Upper lobe of left lung (tissue), 6 donors: ENCODE data around the gene GADL1. TPM values are rescaled to one million over a fixed set of nuclear protein-coding genes. Genes with fewer than 3 reads are reported as not detected.

Experiments used
- ATAC-seq, 2 donors: fragments of 200-7000 bp; cut with Tn5 transposase; one replicate each; pipeline ENCODE4 v1.9.1; 2022; ENCODE audit warnings: mild to moderate bottlenecking in 2 of 2, moderate library complexity in 2 of 2; ENCODE audit not compliant: low FRiP score in 2 of 2
- DNase-seq, 2 donors: peaks; one replicate each; pipeline ENCODE4 v3.0.0-alpha.2; 2019 to 2020
- H3K27ac ChIP-seq, 4 donors: fragments of 200-600 bp; sonication (generic); one replicate each; pipeline ENCODE4 v1.5.1; 2016 to 2019
- H3K27me3 ChIP-seq, 4 donors: fragments of 200-600 bp; sonication (generic); one replicate each; pipeline ENCODE4 v1.5.1; 2017 to 2019
- H3K36me3 ChIP-seq, 4 donors: fragments of 200-600 bp; sonication (generic); one replicate each; pipeline ENCODE4 v1.5.1; 2016 to 2019
- H3K4me1 ChIP-seq, 4 donors: fragments of 200-600 bp; sonication (generic); one replicate each; pipeline ENCODE4 v1.5.1; 2018 to 2019
- H3K4me3 ChIP-seq, 4 donors: fragments of 200-600 bp; sonication (generic); one replicate each; pipeline ENCODE4 v1.5.1; 2017 to 2019; ENCODE audit warnings: mild to moderate bottlenecking in 2 of 4, moderate library complexity in 1 of 4
- H3K9me3 ChIP-seq, 4 donors: fragments of 200-600 bp; sonication (generic); one replicate each; pipeline ENCODE4 v1.5.1; 2018 to 2019
- EP300 ChIP-seq, 4 donors: sonication (generic); formaldehyde crosslinking; IDR thresholded peaks; one replicate each; pipeline ENCODE4 v1.5.1; 2017; ENCODE audit warnings: antibody characterized with exemption in 4 of 4, control low read depth in 2 of 4
- POLR2A ChIP-seq, 4 donors: fragments of 450-650 bp; IDR thresholded peaks; one replicate each; pipeline ENCODE4 v1.5.1; 2016 to 2017; ENCODE audit warnings: antibody characterized with exemption in 4 of 4, mild to moderate bottlenecking in 2 of 4
- POLR2AphosphoS5 ChIP-seq, 2 donors: sonication (generic); formaldehyde crosslinking; IDR thresholded peaks; one replicate each; pipeline ENCODE4 v1.5.1; 2017; ENCODE audit warnings: antibody characterized with exemption in 2 of 2
- WGBS, 2 donors: methylation state at CpG; one replicate each; pipeline ENCODE4 v1.1.5; 2017 to 2018; 5-methylcytosine and 5-hydroxymethylcytosine counted together
- total RNA-seq, 6 donors: library from RNA; depleted of rRNA in 4 of 6; stranded (reverse); fragments of >200 nt in 4 of 6; gene quantifications; one replicate each; pipeline versions ENCODE4 v1.1.0 to v1.2.1, GENCODE V29; 2016 to 2021
- TF ChIP-seq, protein P1 (sequence below), 6 experiments: fragments of 450-650 bp in 4 of 6; fragments of 200-600 bp in 2 of 6; sonication (generic) in 2 of 6; IDR thresholded peaks; one replicate each; pipeline ENCODE4 v1.5.1; 2016 to 2019; ENCODE audit warnings: antibody characterized with exemption in 6 of 6
- donor health status: DM: no; HTN: no; CAD: no; lungs with moderate emphysema.
- donor health status: DM: no; HTN: yes; CAD: no; lungs with severe emphysema.

Gene GADL1
- total RNA-seq, 6 donors from 2014 or later, result 0.07 TPM; not detected in 5

DNA sequence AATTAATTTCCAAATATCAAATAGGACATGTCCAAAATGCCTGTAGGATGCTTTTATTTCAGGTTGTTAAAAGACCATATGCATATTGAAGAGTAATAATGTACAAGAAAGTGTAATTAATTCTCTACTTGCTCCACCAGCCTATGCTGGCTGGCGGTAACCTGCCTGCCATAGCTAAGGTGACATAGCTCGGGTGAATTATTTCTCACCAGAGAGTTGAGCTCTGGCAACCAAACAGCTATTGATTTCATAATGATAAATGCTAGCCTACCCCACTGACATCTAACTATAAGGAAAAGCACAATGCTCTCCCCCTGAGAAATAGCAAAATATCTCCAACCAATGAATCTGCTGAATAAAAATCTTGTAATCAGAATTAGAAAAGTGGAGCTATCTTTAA lies 48.9 kb downstream of the GADL1 start:
- no peaks in the 10 kb centered on the region for H3K4me1 ChIP-seq
- no peak for ATAC-seq
- DNase-seq, result no peak
- H3K27ac ChIP-seq, result no peak overlapping the region
- H3K4me3 ChIP-seq, result no peak overlapping the region
- TF ChIP-seq POLR2AphosphoS5 (IDR thresholded peaks at IDR 0.05), result no peak
- no peak for TF ChIP-seq POLR2A (IDR thresholded peaks at IDR 0.05)
- TF ChIP-seq EP300 (IDR thresholded peaks at IDR 0.05), result no peak
- no peaks in the 10 kb centered on the region for H3K27me3 ChIP-seq
- WGBS, 2 donors, result 92 to 98% methylated on average over 2 of the region's 2 CpGs
- H3K36me3 ChIP-seq, result no peaks in the 10 kb centered on the region
- H3K9me3 ChIP-seq, result no peaks in the 10 kb centered on the region

- TF ChIP-seq EP300 (IDR thresholded peaks at IDR 0.05) (no peak), POLR2A (IDR thresholded peaks at IDR 0.05) (no peak), POLR2AphosphoS5 (IDR thresholded peaks at IDR 0.05) (no peak)
- TF ChIP-seq, protein P1, sequence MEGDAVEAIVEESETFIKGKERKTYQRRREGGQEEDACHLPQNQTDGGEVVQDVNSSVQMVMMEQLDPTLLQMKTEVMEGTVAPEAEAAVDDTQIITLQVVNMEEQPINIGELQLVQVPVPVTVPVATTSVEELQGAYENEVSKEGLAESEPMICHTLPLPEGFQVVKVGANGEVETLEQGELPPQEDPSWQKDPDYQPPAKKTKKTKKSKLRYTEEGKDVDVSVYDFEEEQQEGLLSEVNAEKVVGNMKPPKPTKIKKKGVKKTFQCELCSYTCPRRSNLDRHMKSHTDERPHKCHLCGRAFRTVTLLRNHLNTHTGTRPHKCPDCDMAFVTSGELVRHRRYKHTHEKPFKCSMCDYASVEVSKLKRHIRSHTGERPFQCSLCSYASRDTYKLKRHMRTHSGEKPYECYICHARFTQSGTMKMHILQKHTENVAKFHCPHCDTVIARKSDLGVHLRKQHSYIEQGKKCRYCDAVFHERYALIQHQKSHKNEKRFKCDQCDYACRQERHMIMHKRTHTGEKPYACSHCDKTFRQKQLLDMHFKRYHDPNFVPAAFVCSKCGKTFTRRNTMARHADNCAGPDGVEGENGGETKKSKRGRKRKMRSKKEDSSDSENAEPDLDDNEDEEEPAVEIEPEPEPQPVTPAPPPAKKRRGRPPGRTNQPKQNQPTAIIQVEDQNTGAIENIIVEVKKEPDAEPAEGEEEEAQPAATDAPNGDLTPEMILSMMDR (IDR thresholded peaks at IDR 0.05), result no peak
- no peaks in the 10 kb centered on the region for H3K4me1 ChIP-seq
- no peak overlapping the region for H3K4me3 ChIP-seq
- no peaks in the 10 kb centered on the region for H3K9me3 ChIP-seq
- ATAC-seq (no peak), DNase-seq (peak in 1 of 2 donors; percentile 48)
- WGBS, 2 donors, result 86 to 91% methylated on average over 10 of the region's 10 CpGs
- H3K36me3 ChIP-seq, result no peaks in the 10 kb centered on the region
- H3K27me3 ChIP-seq, result no peaks in the 10 kb centered on the region
- no peak overlapping the region for H3K27ac ChIP-seq
These were observed 50.6 kb downstream of the GADL1 start for GRCh38 chr3:30843877-30844276.

- no peaks in the 10 kb centered on the region for H3K36me3 ChIP-seq
- ATAC-seq (no peak), DNase-seq (no peak)
- H3K4me3 ChIP-seq, result no peak overlapping the region
- 92 to 93% methylated on average over 1 of the region's 1 CpG for WGBS, 2 donors
- TF ChIP-seq, protein P1 (IDR thresholded peaks at IDR 0.05), result no peak
- TF ChIP-seq POLR2AphosphoS5 (IDR thresholded peaks at IDR 0.05) (no peak), EP300 (IDR thresholded peaks at IDR 0.05) (no peak), POLR2A (IDR thresholded peaks at IDR 0.05) (no peak)
- H3K9me3 ChIP-seq, result no peaks in the 10 kb centered on the region
- H3K4me1 ChIP-seq, result no peaks in the 10 kb centered on the region
- no peaks in the 10 kb centered on the region for H3K27me3 ChIP-seq
- no peak overlapping the region for H3K27ac ChIP-seq
These were observed 58.3 kb downstream of the GADL1 start for GRCh38 chr3:30836141-30836540.

DNA sequence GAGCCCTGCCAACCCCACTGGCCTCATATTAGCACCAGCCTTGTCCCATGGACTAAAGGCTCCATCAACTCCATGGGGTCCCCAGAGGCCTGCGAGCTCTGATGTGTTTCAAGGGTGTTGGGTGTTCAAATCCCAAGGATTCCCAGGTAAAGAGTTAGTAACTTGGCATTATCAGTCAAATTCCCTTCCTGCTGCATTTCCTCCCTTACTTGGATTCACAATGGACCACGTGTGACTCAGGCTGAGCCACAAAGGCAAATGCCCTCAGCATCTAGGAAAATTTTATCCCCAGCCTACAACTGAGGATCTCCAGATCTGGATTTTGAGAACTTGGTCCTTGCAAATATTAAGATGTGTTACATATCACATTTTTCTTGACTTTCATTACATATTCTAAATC lies 58.8 kb downstream of the GADL1 start:
- H3K4me3 ChIP-seq, result no peak overlapping the region
- H3K27ac ChIP-seq, result no peak overlapping the region
- ATAC-seq (no peak), DNase-seq (no peak)
- 74 to 75% methylated on average over 2 of the region's 2 CpGs for WGBS, 2 donors
- no peaks in the 10 kb centered on the region for H3K36me3 ChIP-seq
- no peak for TF ChIP-seq POLR2AphosphoS5 (IDR thresholded peaks at IDR 0.05)
- TF ChIP-seq, protein P1 (IDR thresholded peaks at IDR 0.05), result no peak
- no peak for TF ChIP-seq EP300 (IDR thresholded peaks at IDR 0.05)
- TF ChIP-seq POLR2A (IDR thresholded peaks at IDR 0.05), result no peak
- H3K9me3 ChIP-seq, result no peaks in the 10 kb centered on the region
- no peaks in the 10 kb centered on the region for H3K27me3 ChIP-seq
- no peaks in the 10 kb centered on the region for H3K4me1 ChIP-seq

DNA sequence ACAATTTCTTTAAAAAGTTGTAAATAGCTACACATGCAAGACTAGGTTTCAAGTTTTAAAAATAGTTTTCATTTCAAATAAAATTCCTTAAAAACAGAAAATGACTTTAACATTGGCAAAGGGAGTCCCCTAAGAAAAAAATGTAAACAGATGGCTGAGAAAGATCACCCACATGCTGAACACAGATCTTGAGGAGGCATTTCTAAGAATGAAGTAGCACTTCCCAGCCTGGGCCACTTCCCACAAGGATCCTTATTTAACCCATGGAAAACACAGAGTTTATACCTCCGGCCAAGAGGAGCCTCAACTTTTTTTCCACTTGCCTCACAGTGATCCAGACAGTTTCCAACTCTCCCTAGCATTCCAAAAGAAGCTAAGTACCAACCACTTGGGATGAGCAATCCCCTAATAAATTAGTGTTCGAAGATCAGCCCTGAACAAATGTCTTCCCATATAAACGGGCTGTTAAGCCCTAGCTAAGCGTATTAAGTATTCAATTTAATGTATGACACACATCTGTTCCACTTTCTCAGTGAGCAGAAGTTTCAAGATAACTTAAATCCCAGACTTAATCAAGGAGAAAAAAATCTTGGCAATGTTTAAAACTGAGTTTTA lies 61.4 kb downstream of the GADL1 start:
- TF ChIP-seq, protein P1 (IDR thresholded peaks at IDR 0.05), result no peak
- no peak for TF ChIP-seq EP300 (IDR thresholded peaks at IDR 0.05)
- no peak for TF ChIP-seq POLR2A (IDR thresholded peaks at IDR 0.05)
- TF ChIP-seq POLR2AphosphoS5 (IDR thresholded peaks at IDR 0.05), result no peak
- DNase-seq (no peak), ATAC-seq (no peak)
- 78 to 79% methylated on average over 4 of the region's 4 CpGs for WGBS, 2 donors
- Histone ChIP-seq H3K27me3 (no peaks in the 10 kb centered on the region), H3K36me3 (no peaks in the 10 kb centered on the region), H3K9me3 (no peaks in the 10 kb centered on the region), H3K27ac (no peak overlapping the region), H3K4me1 (no peaks in the 10 kb centered on the region), H3K4me3 (no peak overlapping the region)
